Measurements from ENCODE around the gene COX8C. TPM values are rescaled to one million over a fixed set of nuclear protein-coding genes. Genes with fewer than 3 reads are reported as not detected.
"Not testable (repeated sequence)": the region's sequence is repeated elsewhere in the genome, so short reads cannot be mapped to it uniquely, and the experiment has no call there.

COX8C gene
- polyA plus RNA-seq, 1 donor = 0.71 TPM

GRCh38 chr14:93369713-93370266 lies 22.8 kb downstream of the COX8C start:
- DNase-seq = no peak

GRCh38 chr14:93375673-93376156 lies 28.7 kb downstream of the COX8C start:
- DNase-seq = no peak

GRCh38 chr14:93379831-93380230 lies 32.8 kb downstream of the COX8C start:
- no peak for DNase-seq

- no peak for DNase-seq
These were observed 34.7 kb downstream of the COX8C start for GRCh38 chr14:93381644-93382043.

- DNase-seq = not testable (repeated sequence)
These were observed 37.3 kb downstream of the COX8C start for GRCh38 chr14:93384256-93384655.

- no peak for DNase-seq
These were observed 48.2 kb downstream of the COX8C start for GRCh38 chr14:93395231-93395630.

- DNase-seq = no peak
These were observed 49.5 kb downstream of the COX8C start for GRCh38 chr14:93396456-93396855.

Other genes starting within 250 kb of the COX8C start
- 27.1 TPM for gene ITPK1, start 231.3 kb upstream of the COX8C start, polyA plus RNA-seq (ENCODE audit: insufficient read length)
- 43.4 TPM for gene MOAP1, start 162.3 kb upstream of the COX8C start, polyA plus RNA-seq (ENCODE audit: insufficient read length)
- gene LYSET, start 161.9 kb upstream of the COX8C start, polyA plus RNA-seq (ENCODE audit: insufficient read length) = 38.4 TPM
- 20.5 TPM for gene GON7, start 140.1 kb upstream of the COX8C start, polyA plus RNA-seq (ENCODE audit: insufficient read length)
- gene UBR7, start 139.9 kb upstream of the COX8C start, polyA plus RNA-seq (ENCODE audit: insufficient read length) = 40.0 TPM
- gene BTBD7, start 14.1 kb upstream of the COX8C start, polyA plus RNA-seq (ENCODE audit: insufficient read length) = 62.0 TPM
- gene UNC79, start 83.8 kb downstream of the COX8C start, polyA plus RNA-seq (ENCODE audit: insufficient read length) = 1.1 TPM